Measurements from ENCODE around the gene MYO1D. TPM values are rescaled to one million over a fixed set of nuclear protein-coding genes. Genes with fewer than 3 reads are reported as not detected.

MYO1D gene
- total and polyA plus RNA-seq, 2 of the 13 experiments (the other 11 are each of a cell fraction or from before 2014, with no cell fraction given): 13.2 to 17.3 TPM

GRCh38 chr17:32464374-32464773 is 412.6 kb downstream of the MYO1D start:
- intact Hi-C loops (cut with micrococcal nuclease; ENCODE audit: unreplicated experiment) (no loop called here), in situ Hi-C loops (cut with HindIII; ENCODE audit: extremely low pct_ligation_motif_present, low pct_unique_long_range_greater_than_20kb) (no loop called here)
- FAIRE-seq (no peak), ATAC-seq (no peak), DNase-seq (ENCODE audit: low spot score) (no peak)
- H3K27me3 ChIP-seq (ENCODE audit: control insufficient read depth in 1 of 2, insufficient read depth in 2 of 2, low read length in 2 of 2): no peaks in the 10 kb centered on the region
- no TSS peak for BruUV-seq (replicated peaks)
- peaks cover 8% of the 10 kb centered on the region for H4K20me1 ChIP-seq (ENCODE audit: insufficient read depth, low read length)
- no peak overlapping the region for H3K9ac ChIP-seq (ENCODE audit: insufficient read depth, low read depth, low read length)
- CTCF ChIA-PET (ENCODE audit: low intra/inter-chr PET ratio, low total read pairs): no interaction called here
- POLR2A ChIA-PET: no interaction called here
- no peaks in the 10 kb centered on the region for H3K9me3 ChIP-seq (ENCODE audit: low read length)
- H3K27ac ChIP-seq (ENCODE audit: extremely low read length, insufficient read depth, low read length): no peak overlapping the region
- TF ChIP-seq, protein P1, sequence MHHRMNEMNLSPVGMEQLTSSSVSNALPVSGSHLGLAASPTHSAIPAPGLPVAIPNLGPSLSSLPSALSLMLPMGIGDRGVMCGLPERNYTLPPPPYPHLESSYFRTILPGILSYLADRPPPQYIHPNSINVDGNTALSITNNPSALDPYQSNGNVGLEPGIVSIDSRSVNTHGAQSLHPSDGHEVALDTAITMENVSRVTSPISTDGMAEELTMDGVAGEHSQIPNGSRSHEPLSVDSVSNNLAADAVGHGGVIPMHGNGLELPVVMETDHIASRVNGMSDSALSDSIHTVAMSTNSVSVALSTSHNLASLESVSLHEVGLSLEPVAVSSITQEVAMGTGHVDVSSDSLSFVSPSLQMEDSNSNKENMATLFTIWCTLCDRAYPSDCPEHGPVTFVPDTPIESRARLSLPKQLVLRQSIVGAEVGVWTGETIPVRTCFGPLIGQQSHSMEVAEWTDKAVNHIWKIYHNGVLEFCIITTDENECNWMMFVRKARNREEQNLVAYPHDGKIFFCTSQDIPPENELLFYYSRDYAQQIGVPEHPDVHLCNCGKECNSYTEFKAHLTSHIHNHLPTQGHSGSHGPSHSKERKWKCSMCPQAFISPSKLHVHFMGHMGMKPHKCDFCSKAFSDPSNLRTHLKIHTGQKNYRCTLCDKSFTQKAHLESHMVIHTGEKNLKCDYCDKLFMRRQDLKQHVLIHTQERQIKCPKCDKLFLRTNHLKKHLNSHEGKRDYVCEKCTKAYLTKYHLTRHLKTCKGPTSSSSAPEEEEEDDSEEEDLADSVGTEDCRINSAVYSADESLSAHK (CRISPR knock-in tag; IDR thresholded peaks at IDR 0.05; ENCODE audit: borderline replicate concordance): no peak
- H3K4me1 ChIP-seq (ENCODE audit: insufficient read depth, low read length): no peaks in the 10 kb centered on the region
- no peak overlapping the region for H3K4me2 ChIP-seq (ENCODE audit: low read depth, low read length)
- H2AFZ ChIP-seq (ENCODE audit: low read length): no peak overlapping the region
- H3K79me2 ChIP-seq (ENCODE audit: insufficient read depth, low read length): peaks cover 9% of the 10 kb centered on the region
- WGBS (ENCODE audit: low lambda C conversion rate): 100% methylated on average over 1 of the region's 1 CpG
- peaks cover 10 to 79% of the 10 kb centered on the region in 2 experiments for H3K36me3 ChIP-seq (replicated peaks in 1 of 2; ENCODE audit: control insufficient read depth in 1 of 2, insufficient read depth in 2 of 2, low read length in 2 of 2)
- H3K4me3 ChIP-seq (replicated peaks in 1 of 3; ENCODE audit: insufficient read depth in 1 of 3, low read depth in 2 of 3, low read length in 3 of 3): no peak overlapping the region

DNA sequence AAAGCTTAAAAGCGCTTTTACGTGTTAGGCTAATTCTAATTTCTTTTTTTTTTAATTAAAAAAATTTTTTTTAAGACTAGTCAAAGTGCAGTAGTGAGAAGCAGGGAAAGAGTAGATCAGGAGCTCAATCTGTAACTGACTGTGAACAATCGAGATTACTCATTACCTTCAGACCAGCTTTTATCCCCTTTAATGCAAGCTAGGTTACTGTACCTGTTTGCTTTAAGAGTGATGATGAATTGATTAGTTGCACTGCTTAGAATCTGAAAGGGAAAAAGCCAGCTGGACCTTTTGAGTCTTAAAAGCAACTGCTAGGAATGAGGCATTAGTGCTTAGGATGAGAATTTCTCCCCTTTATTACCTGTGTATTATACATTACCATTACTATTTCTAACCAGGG is 413.6 kb downstream of the MYO1D start:
- no peak overlapping the region for H3K27ac ChIP-seq (ENCODE audit: extremely low read length, insufficient read depth, low read length)
- intact Hi-C loops (cut with micrococcal nuclease; ENCODE audit: unreplicated experiment): no loop called here
- in situ Hi-C loops (cut with HindIII; ENCODE audit: extremely low pct_ligation_motif_present, low pct_unique_long_range_greater_than_20kb): no loop called here
- H3K4me3 ChIP-seq (replicated peaks in 1 of 3; ENCODE audit: insufficient read depth in 1 of 3, low read depth in 2 of 3, low read length in 3 of 3): no peak overlapping the region
- CTCF ChIA-PET (ENCODE audit: low intra/inter-chr PET ratio, low total read pairs): no interaction called here
- no peak for FAIRE-seq
- H4K20me1 ChIP-seq (ENCODE audit: insufficient read depth, low read length): peaks cover 11% of the 10 kb centered on the region
- peaks cover 14 to 77% of the 10 kb centered on the region in 2 experiments for H3K36me3 ChIP-seq (replicated peaks in 1 of 2; ENCODE audit: control insufficient read depth in 1 of 2, insufficient read depth in 2 of 2, low read length in 2 of 2)
- H2AFZ ChIP-seq (ENCODE audit: low read length): no peak overlapping the region
- POLR2A ChIA-PET: no interaction called here
- no peak overlapping the region for H3K9ac ChIP-seq (ENCODE audit: insufficient read depth, low read depth, low read length)
- no peak overlapping the region for H3K4me2 ChIP-seq (ENCODE audit: low read depth, low read length)
- 96% methylated on average over 3 of the region's 3 CpGs for WGBS (ENCODE audit: low lambda C conversion rate)
- no peaks in the 10 kb centered on the region for H3K27me3 ChIP-seq (ENCODE audit: control insufficient read depth in 1 of 2, insufficient read depth in 2 of 2, low read length in 2 of 2)
- no peak for ATAC-seq
- no peaks in the 10 kb centered on the region for H3K9me3 ChIP-seq (ENCODE audit: low read length)
- peaks cover 16% of the 10 kb centered on the region for H3K79me2 ChIP-seq (ENCODE audit: insufficient read depth, low read length)
- no peak for DNase-seq (ENCODE audit: low spot score)
- BruUV-seq (replicated peaks): no TSS peak
- no peaks in the 10 kb centered on the region for H3K4me1 ChIP-seq (ENCODE audit: insufficient read depth, low read length)
- TF ChIP-seq GTF2F1 (IDR thresholded peaks at IDR 0.05; ENCODE audit: low read length) (no peak), ZNF33B (CRISPR knock-in tag; IDR thresholded peaks at IDR 0.05) (no peak), IKZF1 (IDR thresholded peaks at IDR 0.05) (no peak), HNRNPK (IDR thresholded peaks at IDR 0.05; ENCODE audit: low read depth, low read length, poor library complexity, severe bottlenecking) (no peak), MLXIP (CRISPR knock-in tag; IDR thresholded peaks at IDR 0.05; ENCODE audit: borderline replicate concordance) (no peak), HMGA1 (CRISPR knock-in tag; conservative IDR thresholded peaks at IDR 0.05) (no peak), POGZ (CRISPR knock-in tag; IDR thresholded peaks at IDR 0.05) (no peak)
- TF ChIP-seq, protein P2, sequence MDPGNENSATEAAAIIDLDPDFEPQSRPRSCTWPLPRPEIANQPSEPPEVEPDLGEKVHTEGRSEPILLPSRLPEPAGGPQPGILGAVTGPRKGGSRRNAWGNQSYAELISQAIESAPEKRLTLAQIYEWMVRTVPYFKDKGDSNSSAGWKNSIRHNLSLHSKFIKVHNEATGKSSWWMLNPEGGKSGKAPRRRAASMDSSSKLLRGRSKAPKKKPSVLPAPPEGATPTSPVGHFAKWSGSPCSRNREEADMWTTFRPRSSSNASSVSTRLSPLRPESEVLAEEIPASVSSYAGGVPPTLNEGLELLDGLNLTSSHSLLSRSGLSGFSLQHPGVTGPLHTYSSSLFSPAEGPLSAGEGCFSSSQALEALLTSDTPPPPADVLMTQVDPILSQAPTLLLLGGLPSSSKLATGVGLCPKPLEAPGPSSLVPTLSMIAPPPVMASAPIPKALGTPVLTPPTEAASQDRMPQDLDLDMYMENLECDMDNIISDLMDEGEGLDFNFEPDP (CRISPR knock-in tag; conservative IDR thresholded peaks at IDR 0.05): no peak
- TF ChIP-seq, protein P3, sequence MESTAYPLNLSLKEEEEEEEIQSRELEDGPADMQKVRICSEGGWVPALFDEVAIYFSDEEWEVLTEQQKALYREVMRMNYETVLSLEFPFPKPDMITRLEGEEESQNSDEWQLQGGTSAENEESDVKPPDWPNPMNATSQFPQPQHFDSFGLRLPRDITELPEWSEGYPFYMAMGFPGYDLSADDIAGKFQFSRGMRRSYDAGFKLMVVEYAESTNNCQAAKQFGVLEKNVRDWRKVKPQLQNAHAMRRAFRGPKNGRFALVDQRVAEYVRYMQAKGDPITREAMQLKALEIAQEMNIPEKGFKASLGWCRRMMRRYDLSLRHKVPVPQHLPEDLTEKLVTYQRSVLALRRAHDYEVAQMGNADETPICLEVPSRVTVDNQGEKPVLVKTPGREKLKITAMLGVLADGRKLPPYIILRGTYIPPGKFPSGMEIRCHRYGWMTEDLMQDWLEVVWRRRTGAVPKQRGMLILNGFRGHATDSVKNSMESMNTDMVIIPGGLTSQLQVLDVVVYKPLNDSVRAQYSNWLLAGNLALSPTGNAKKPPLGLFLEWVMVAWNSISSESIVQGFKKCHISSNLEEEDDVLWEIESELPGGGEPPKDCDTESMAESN (CRISPR knock-in tag; conservative IDR thresholded peaks at IDR 0.05): no peak

All from HepG2 (cell line).